NB4 (cell line): ENCODE data around the gene TCF23.

Experiments
- DNase-seq: peaks from one replicate; pipeline ENCODE4 v3.0.0; 2010; ENCODE audit warnings: low read depth
- H3K4me3 ChIP-seq: one replicate; pipeline ENCODE4 v1.5.1; 2011; ENCODE audit warnings: mild to moderate bottlenecking, low read depth, low read length, moderate library complexity
- MAX ChIP-seq: IDR thresholded peaks from 2 replicates; pipeline ENCODE4 v1.6.1; 2011; ENCODE audit warnings: low read depth, low read length
- MYC ChIP-seq: IDR thresholded peaks from 2 replicates; pipeline ENCODE4 v1.6.1; 2011; ENCODE audit warnings: low read depth, low read length
- POLR2A ChIP-seq: IDR thresholded peaks from 2 replicates; pipeline ENCODE4 v1.6.1; 2011; ENCODE audit warnings: mild to moderate bottlenecking; ENCODE audit not compliant: insufficient read length; ENCODE audit errors: extremely low read depth
- TF ChIP-seq, protein P1 (sequence below): IDR thresholded peaks from one replicate; pipeline ENCODE4 v1.5.1; 2012; ENCODE audit warnings: low read depth, low read length

Gene TCF23

DNA sequence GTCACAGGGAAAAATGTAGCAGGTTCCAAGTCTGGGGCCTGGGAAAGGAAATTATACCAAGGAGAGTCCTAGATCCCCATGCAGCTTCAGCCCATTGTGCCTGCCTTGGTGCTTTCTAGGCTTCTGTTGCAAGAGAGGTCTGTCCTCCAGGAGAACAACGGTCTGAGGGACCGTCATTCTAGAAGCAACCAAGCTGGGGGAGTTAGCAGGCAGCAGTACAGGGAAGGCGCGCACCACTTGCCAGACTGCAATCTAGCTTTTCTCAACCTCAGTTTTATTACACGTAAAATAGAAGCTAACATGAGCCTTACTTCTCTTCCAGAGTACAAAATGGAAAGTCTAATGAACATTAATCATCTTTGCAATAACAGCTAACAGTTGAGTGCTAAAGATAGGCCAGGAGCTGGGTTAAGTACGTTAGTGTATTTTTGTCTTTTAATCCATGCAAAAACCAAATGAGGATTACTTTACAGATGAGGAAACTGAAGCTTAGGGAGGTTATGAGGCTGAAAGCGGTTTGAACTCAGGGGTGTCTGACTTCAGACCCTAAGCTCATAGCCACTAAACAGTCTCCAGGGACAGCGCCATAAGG, 1.9 kb downstream of the TCF23 start:
- TF ChIP-seq POLR2A (no peak), MAX (no peak), MYC (no peak)
- TF ChIP-seq, protein P1, sequence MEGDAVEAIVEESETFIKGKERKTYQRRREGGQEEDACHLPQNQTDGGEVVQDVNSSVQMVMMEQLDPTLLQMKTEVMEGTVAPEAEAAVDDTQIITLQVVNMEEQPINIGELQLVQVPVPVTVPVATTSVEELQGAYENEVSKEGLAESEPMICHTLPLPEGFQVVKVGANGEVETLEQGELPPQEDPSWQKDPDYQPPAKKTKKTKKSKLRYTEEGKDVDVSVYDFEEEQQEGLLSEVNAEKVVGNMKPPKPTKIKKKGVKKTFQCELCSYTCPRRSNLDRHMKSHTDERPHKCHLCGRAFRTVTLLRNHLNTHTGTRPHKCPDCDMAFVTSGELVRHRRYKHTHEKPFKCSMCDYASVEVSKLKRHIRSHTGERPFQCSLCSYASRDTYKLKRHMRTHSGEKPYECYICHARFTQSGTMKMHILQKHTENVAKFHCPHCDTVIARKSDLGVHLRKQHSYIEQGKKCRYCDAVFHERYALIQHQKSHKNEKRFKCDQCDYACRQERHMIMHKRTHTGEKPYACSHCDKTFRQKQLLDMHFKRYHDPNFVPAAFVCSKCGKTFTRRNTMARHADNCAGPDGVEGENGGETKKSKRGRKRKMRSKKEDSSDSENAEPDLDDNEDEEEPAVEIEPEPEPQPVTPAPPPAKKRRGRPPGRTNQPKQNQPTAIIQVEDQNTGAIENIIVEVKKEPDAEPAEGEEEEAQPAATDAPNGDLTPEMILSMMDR: no peak
- DNase-seq: no peak
- no peak overlapping the region for H3K4me3 ChIP-seq

DNA sequence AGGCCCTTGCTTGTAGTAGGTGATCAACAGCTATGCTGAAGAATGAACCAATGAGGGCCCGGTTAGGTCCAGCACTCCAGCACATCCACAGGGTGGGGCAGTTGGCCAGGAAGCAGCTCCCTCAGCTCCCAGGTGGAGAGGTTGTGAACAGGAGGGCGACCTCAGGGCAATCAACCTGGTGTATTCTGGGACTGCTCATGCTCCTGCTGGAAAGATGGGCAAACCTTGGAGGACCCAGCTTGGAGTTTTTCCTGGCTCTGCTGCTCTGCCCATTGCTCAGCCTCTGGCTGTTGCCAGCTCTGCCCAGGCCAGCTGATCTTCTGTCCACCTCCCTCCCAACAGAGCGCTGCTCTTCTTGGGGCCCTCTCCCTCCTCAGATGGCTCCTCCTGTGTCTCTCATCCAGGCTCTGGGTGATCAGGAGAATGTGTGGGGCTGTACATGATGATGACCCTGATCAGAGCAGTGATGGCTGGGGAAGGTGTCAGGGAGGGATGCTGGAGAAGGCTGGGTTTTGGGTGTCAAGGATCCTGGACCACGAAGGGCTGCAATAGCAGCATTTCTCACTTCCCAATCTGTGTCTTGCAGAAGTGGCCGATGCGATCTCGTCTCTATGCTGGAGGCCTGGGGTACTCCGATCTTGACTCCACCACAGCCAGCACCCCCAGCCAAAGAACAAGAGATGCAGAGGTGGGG, 3.4 kb downstream of the TCF23 start:
- no peak for TF ChIP-seq MYC
- TF ChIP-seq MAX: no peak
- TF ChIP-seq, protein P1: no peak
- DNase-seq: no peak
- no peak overlapping the region for H3K4me3 ChIP-seq

- H3K4me3 ChIP-seq: no peak overlapping the region
- TF ChIP-seq MAX (no peak), POLR2A (no peak), MYC (no peak)
- TF ChIP-seq, protein P1: no peak
- no peak for DNase-seq
These were observed 4.1 kb downstream of the TCF23 start for GRCh38 chr2:27152796-27153464.

- no peak for DNase-seq
- TF ChIP-seq MYC: no peak
- no peak overlapping the region for H3K4me3 ChIP-seq
These were observed 5.7 kb downstream of the TCF23 start for GRCh38 chr2:27154488-27154887.

GRCh38 chr2:27155069-27155520, 6.3 kb downstream of the TCF23 start:
- TF ChIP-seq MYC (no peak), MAX (no peak), POLR2A (no peak)
- TF ChIP-seq, protein P1: no peak
- H3K4me3 ChIP-seq: no peak overlapping the region
- no peak for DNase-seq

GRCh38 chr2:27158468-27158867, 9.7 kb downstream of the TCF23 start:
- TF ChIP-seq MYC: no peak
- H3K4me3 ChIP-seq: no peak overlapping the region
- no peak for DNase-seq

GRCh38 chr2:27159271-27159670, 10.5 kb downstream of the TCF23 start:
- no peak for DNase-seq
- TF ChIP-seq, protein P1: no peak
- no peak for TF ChIP-seq MYC
- no peak for TF ChIP-seq MAX
- TF ChIP-seq POLR2A: no peak
- no peak overlapping the region for H3K4me3 ChIP-seq
